Adipocyte (in vitro differentiated cells): ENCODE results near the gene PATE2.

Source experiments
- DNase-seq: peaks from one replicate; pipeline ENCODE4 v3.0.0-alpha.2; 2015; ENCODE audit warnings: low read depth
- H3K27me3 ChIP-seq: replicated peaks from 2 replicates; pipeline ENCODE4 v1.7.0; 2013; ENCODE audit warnings: mild to moderate bottlenecking, low read length, moderate library complexity; ENCODE audit not compliant: control insufficient read depth, insufficient read depth
- H3K36me3 ChIP-seq: 2 replicates; pipeline ENCODE4 v1.7.0; 2013; ENCODE audit warnings: low read length, mild to moderate bottlenecking, moderate library complexity; ENCODE audit not compliant: control insufficient read depth, insufficient read depth, severe bottlenecking
- H3K4me1 ChIP-seq: 2 replicates; pipeline ENCODE4 v1.7.0; 2013; ENCODE audit warnings: mild to moderate bottlenecking, low read length, moderate library complexity; ENCODE audit not compliant: control insufficient read depth, insufficient read depth
- H3K4me3 ChIP-seq: 2 replicates; pipeline ENCODE4 v1.7.0; 2013; ENCODE audit warnings: mild to moderate bottlenecking, low read length, moderate library complexity
- H3K9ac ChIP-seq: 2 replicates; pipeline ENCODE4 v1.7.0; 2013; ENCODE audit warnings: mild to moderate bottlenecking, low read length, moderate library complexity
- H3K9me3 ChIP-seq: 2 replicates; pipeline ENCODE4 v1.7.0; 2013; ENCODE audit warnings: mild to moderate bottlenecking, low read length, moderate library complexity; ENCODE audit not compliant: control insufficient read depth

PATE2 gene

DNA sequence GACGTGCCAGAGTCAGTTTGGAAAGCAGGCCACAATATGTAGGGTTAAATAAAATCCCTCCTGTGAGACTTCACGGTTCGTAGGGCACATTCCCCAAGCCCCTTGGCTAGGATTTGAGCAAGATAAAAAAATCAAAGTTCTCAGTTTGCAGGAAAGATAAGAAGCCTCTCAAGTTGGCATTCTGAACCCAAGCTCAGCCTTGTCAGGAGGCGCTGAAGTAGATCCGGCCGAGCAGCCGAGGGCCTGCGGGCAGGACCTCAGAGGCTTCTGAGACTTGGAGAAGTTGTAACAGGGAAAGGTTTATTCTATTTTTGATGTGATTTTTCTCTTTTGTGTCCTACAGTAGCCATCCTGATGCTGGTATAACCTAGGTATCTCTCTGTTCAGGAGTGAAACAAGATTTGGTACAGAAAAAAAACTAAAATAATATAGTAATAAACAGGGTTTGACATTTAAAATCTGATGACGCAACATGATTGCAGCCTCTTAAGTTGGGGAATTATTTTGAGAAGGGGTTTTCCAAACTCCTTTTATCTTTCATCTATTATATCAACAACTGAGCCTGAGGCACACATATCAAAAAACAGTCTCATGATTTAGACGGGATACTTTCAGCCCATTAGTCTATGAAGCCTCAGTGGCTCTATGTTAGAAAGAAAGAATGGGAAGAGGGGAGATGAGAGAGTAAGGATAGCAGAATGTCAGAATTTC is 10.1 kb downstream of the PATE2 start:
- Histone ChIP-seq H3K4me1 (peaks cover 17% of the 10 kb centered on the region), H3K9ac (no peak overlapping the region), H3K27me3 (no peaks in the 10 kb centered on the region), H3K9me3 (no peaks in the 10 kb centered on the region), H3K36me3 (no peaks in the 10 kb centered on the region), H3K4me3 (no peak overlapping the region)
- no peak for DNase-seq

DNA sequence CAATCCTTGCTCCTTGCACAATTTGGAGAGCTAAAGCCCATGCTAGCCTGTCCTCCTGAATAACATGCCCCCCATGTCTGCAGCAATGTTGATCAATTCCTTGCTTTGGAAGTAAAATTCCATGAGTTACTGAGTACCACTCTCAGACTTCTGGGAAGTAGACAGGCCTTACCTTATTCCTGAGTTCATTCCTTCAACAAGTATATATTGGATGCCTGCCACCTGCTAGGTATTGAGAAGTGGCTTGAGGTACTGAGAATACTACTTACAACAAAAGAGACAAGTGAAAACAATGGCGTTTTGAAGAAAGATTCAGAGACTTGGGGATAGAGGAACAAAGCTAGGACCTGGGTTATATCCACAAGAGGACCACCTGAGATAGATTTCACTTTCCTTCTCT is 12.4 kb downstream of the PATE2 start:
- no peak for DNase-seq
- no peak overlapping the region for H3K9ac ChIP-seq
- H3K36me3 ChIP-seq, result no peaks in the 10 kb centered on the region
- H3K4me3 ChIP-seq, result no peak overlapping the region
- H3K27me3 ChIP-seq, result no peaks in the 10 kb centered on the region
- H3K9me3 ChIP-seq, result no peaks in the 10 kb centered on the region
- H3K4me1 ChIP-seq, result no peaks in the 10 kb centered on the region

DNA sequence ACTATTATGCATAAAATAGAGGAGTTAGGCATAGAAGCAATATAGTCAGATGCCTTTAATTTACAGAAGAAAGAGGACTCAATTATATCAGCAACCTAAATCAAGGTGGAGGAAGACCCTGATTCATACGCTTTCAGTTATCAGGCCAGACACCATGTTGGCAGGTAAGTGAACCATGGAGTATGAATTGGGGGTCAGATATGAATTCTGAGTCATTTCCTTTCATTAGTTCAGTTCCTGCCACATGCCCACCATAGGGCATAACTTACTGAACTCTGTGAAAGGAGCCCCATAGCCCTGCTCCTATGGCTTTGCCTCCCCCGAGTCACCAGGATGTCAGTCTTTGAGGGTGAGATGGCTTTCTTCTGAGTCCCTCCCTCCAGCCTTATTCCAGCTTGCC is 15.1 kb downstream of the PATE2 start:
- H3K9ac ChIP-seq, result no peak overlapping the region
- H3K9me3 ChIP-seq, result no peaks in the 10 kb centered on the region
- no peaks in the 10 kb centered on the region for H3K27me3 ChIP-seq
- H3K4me1 ChIP-seq, result no peaks in the 10 kb centered on the region
- no peak for DNase-seq
- no peak overlapping the region for H3K4me3 ChIP-seq
- H3K36me3 ChIP-seq, result no peaks in the 10 kb centered on the region

DNA sequence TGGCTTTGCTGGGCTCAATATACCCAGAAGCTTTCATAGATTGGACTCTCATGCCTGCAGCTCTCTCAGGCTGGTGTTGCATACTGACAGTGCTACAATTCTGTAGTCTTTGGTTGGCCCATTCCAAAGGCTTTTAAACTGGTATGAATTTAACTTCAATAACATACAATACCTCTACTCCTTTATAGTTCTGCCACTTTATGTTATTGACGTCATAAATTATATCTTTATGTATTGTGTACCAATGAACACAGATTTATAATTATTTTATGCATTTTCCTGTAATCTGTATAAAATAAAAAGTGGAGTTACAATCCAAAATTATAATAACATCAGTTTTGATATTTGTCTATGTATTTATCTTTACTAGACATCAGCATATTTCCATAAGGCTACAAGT is 16.2 kb downstream of the PATE2 start:
- Histone ChIP-seq H3K36me3 (no peaks in the 10 kb centered on the region), H3K27me3 (no peaks in the 10 kb centered on the region), H3K4me1 (no peaks in the 10 kb centered on the region), H3K4me3 (no peak overlapping the region), H3K9me3 (peaks cover 3% of the 10 kb centered on the region), H3K9ac (no peak overlapping the region)
- DNase-seq, result no peak

DNA sequence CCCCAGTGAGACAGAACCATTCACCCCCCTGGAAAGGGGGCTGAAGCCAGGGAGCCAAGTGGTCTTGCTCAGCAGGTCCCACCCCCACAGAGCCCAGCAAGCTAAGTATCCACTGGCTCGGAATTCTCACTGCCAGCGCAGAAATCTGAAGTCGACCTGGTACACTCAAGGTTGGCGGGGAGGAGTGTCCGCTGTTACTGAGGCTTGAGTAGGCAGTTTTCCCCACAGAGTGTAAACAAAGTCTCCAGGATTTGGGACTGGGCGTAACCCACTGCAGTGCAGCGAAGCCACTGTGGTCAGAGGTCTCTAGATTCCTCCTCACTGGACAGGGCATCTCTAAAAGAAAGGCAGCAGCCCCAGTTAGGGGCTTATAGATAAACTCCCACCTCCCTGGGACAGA is 22.6 kb downstream of the PATE2 start:
- Histone ChIP-seq H3K27me3 (no peaks in the 10 kb centered on the region), H3K9me3 (peaks cover 3% of the 10 kb centered on the region), H3K9ac (no peak overlapping the region), H3K4me1 (no peaks in the 10 kb centered on the region), H3K36me3 (no peaks in the 10 kb centered on the region), H3K4me3 (no peak overlapping the region)
- no peak for DNase-seq

DNA sequence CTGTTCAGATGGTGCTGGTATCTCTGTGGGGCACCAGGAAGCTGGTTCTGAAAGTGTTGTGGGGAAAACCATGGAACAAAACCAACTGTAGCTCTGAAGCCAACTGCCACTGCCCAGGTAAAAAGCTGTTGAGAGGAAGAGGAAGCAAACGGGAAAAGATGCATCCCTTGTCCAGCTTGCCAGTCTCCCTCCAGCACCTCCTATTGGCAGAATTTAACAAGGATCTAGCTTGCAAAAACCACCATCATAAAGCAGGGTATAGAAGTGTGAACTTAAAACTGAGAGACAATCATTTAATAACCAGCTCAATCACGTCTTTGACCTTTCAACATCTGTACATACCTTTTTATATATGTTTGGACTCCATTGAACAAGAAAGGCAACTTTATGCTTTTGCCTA is 28.0 kb downstream of the PATE2 start:
- Histone ChIP-seq H3K4me3 (no peak overlapping the region), H3K4me1 (no peaks in the 10 kb centered on the region), H3K9ac (no peak overlapping the region), H3K36me3 (no peaks in the 10 kb centered on the region), H3K27me3 (peaks cover 20% of the 10 kb centered on the region), H3K9me3 (no peaks in the 10 kb centered on the region)
- DNase-seq, result no peak

DNA sequence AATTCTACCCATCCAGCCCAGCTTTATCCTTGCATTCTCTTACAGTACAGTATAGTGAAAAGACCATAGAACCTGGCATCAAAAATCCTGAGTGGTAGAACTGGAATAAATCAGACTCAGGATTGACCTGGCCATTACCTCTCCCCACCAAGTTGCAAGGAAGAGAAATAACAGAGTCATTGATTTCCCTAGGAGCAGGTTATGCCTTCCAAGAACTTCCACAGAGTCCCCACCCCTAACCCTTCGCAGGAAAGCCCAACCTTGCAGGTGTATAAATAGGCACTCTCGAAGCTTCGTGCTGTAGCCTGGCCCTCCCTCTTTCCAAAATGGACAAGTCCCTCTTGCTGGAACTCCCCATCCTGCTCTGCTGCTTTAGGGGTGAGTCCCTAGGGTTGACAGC is 32.6 kb downstream of the PATE2 start, which contains the start of gene PATE1:
PATE1 (plus strand) TSS at position 301 of the 400 bp plus-strand sequence; CDS start at position 327, 26 bp downstream.
- Histone ChIP-seq H3K27me3 (peaks cover 29% of the 10 kb centered on the region), H3K9ac (no peak within 1 kb of the TSS), H3K4me3 (no peak within 1 kb of the TSS), H3K4me1 (no peaks in the 10 kb centered on the region), H3K9me3 (no peaks in the 10 kb centered on the region), H3K36me3 (no peaks in the 10 kb centered on the region)
- no peak for DNase-seq

DNA sequence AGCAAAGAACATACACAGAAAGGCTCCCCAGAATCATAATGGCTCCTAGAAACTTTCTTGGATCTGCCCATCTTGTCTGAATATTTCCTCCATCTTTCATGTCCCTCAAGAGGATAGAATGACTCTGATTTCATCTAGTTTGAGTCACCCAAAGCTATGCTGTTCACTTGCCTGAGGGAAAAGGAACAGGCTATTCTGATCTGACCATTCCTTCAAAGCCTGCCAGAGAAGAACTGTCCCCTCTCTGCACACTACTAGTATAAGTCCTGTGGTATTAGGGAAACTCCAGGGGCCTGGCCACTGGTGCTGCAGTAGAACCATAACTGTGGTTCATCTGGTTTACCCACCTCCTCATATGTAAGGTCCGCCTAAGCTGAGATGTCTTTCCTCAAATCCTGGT is 34.9 kb downstream of the PATE2 start:
- Histone ChIP-seq H3K9ac (no peak overlapping the region), H3K4me1 (no peaks in the 10 kb centered on the region), H3K27me3 (peaks cover 29% of the 10 kb centered on the region)

DNA sequence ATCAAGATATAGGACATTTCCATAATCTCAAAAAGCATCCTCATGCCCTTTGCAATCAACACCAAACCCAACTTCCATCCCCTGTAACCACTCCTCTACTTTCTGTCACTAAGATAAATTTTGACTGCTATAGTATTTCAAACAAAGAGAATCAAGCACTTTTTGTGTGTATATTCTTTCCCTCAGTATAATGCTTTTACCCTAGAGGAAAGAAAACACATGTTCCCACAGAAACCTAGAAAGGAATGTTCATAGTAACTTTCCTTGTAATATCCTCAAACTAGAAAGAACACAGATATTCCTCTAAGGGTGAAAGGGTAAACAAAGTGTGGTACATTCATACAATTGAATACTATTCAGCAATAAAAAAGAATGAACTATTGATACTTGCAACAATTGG is 38.0 kb downstream of the PATE2 start:
- Histone ChIP-seq H3K9me3 (no peaks in the 10 kb centered on the region), H3K4me1 (no peaks in the 10 kb centered on the region), H3K27me3 (peaks cover 9% of the 10 kb centered on the region), H3K4me3 (no peak overlapping the region), H3K9ac (no peak overlapping the region), H3K36me3 (no peaks in the 10 kb centered on the region)
- no peak for DNase-seq

More for the DNA sequence above, 34.9 kb downstream of the PATE2 start:
- Histone ChIP-seq H3K9me3 (no peaks in the 10 kb centered on the region), H3K36me3 (no peaks in the 10 kb centered on the region), H3K4me3 (no peak overlapping the region)
- DNase-seq, result no peak

DNA sequence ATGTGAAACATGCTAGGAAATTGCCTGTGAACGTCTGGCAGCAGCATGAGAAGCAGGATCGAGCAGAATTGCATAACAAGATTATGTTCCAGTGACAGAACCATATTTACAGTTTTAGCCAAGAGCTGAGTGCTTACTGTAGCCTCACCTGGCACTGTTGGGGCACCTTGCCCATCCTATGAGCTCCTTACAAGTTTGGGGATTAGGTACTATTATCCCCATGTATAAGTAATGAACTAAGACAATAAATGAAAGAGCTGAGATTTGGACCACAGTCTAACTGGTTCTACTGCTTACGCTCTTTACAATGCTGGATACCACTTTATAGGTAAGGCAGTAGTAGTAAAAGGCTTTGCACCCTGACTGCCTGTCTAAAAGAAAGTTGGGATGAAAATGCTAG is 49.7 kb downstream of the PATE2 start:
- Histone ChIP-seq H3K4me3 (no peak overlapping the region), H3K9ac (no peak overlapping the region), H3K36me3 (no peaks in the 10 kb centered on the region), H3K27me3 (peaks cover 10% of the 10 kb centered on the region), H3K4me1 (no peaks in the 10 kb centered on the region), H3K9me3 (peaks cover 4% of the 10 kb centered on the region)
- DNase-seq, result no peak
